Measurements from ENCODE around the gene FPR3.

The FPR3 gene

GRCh38 chr19:51815043-51815442 is 20.1 kb downstream of the FPR3 start:
- no peak for TF ChIP-seq CTCF (conservative IDR thresholded peaks at IDR 0.05; ENCODE audit: control insufficient read depth, insufficient read depth, low read depth, low read length)
- no peak overlapping the region for H3K4me3 ChIP-seq (ENCODE audit: control insufficient read depth, low read depth, low read length)
- no peak for DNase-seq (ENCODE audit: low read depth)

GRCh38 chr19:51816711-51817110 is 21.8 kb downstream of the FPR3 start:
- no peak overlapping the region for H3K4me3 ChIP-seq (ENCODE audit: control insufficient read depth, low read depth, low read length)
- TF ChIP-seq CTCF (conservative IDR thresholded peaks at IDR 0.05; ENCODE audit: control insufficient read depth, insufficient read depth, low read depth, low read length), result no peak

GRCh38 chr19:51820011-51820410 is 25.1 kb downstream of the FPR3 start:
- no peak for DNase-seq (ENCODE audit: low read depth)
- H3K4me3 ChIP-seq (ENCODE audit: control insufficient read depth, low read depth, low read length), result no peak overlapping the region
- TF ChIP-seq CTCF (conservative IDR thresholded peaks at IDR 0.05; ENCODE audit: control insufficient read depth, insufficient read depth, low read depth, low read length), result no peak

More at GRCh38 chr19:51816711-51817110, 21.8 kb downstream of the FPR3 start:
- no peak for DNase-seq (ENCODE audit: low read depth)

- H3K4me3 ChIP-seq (ENCODE audit: control insufficient read depth, low read depth, low read length), result no peak overlapping the region
- no peak for DNase-seq (ENCODE audit: low read depth)
- no peak for TF ChIP-seq CTCF (conservative IDR thresholded peaks at IDR 0.05; ENCODE audit: control insufficient read depth, insufficient read depth, low read depth, low read length)
Measured at GRCh38 chr19:51820831-51821446, 26.0 kb downstream of the FPR3 start.

- H3K4me3 ChIP-seq (ENCODE audit: control insufficient read depth, low read depth, low read length), result no peak overlapping the region
- no peak for DNase-seq (ENCODE audit: low read depth)
- TF ChIP-seq CTCF (conservative IDR thresholded peaks at IDR 0.05; ENCODE audit: control insufficient read depth, insufficient read depth, low read depth, low read length), result no peak
Measured at GRCh38 chr19:51821456-51821855, 26.5 kb downstream of the FPR3 start.

GRCh38 chr19:51821921-51822320 is 27.0 kb downstream of the FPR3 start:
- no peak for TF ChIP-seq CTCF (conservative IDR thresholded peaks at IDR 0.05; ENCODE audit: control insufficient read depth, insufficient read depth, low read depth, low read length)
- H3K4me3 ChIP-seq (ENCODE audit: control insufficient read depth, low read depth, low read length), result no peak overlapping the region
- DNase-seq (ENCODE audit: low read depth), result no peak

- TF ChIP-seq CTCF (conservative IDR thresholded peaks at IDR 0.05; ENCODE audit: control insufficient read depth, insufficient read depth, low read depth, low read length), result no peak
- no peak overlapping the region for H3K4me3 ChIP-seq (ENCODE audit: control insufficient read depth, low read depth, low read length)
- peak; percentile 50 for DNase-seq (ENCODE audit: low read depth)
Measured at GRCh38 chr19:51822325-51822724, 27.4 kb downstream of the FPR3 start.

Data from fibroblast of mammary gland (primary cell).